ENCODE results near the gene GSPT2.
A peak's percentile ranks its signal among the peaks of the same experiment; 100 is the strongest.
"Not testable (repeated sequence)": the region's sequence is repeated elsewhere in the genome, so short reads cannot be mapped to it uniquely, and the experiment has no call there.

The GSPT2 gene

DNA sequence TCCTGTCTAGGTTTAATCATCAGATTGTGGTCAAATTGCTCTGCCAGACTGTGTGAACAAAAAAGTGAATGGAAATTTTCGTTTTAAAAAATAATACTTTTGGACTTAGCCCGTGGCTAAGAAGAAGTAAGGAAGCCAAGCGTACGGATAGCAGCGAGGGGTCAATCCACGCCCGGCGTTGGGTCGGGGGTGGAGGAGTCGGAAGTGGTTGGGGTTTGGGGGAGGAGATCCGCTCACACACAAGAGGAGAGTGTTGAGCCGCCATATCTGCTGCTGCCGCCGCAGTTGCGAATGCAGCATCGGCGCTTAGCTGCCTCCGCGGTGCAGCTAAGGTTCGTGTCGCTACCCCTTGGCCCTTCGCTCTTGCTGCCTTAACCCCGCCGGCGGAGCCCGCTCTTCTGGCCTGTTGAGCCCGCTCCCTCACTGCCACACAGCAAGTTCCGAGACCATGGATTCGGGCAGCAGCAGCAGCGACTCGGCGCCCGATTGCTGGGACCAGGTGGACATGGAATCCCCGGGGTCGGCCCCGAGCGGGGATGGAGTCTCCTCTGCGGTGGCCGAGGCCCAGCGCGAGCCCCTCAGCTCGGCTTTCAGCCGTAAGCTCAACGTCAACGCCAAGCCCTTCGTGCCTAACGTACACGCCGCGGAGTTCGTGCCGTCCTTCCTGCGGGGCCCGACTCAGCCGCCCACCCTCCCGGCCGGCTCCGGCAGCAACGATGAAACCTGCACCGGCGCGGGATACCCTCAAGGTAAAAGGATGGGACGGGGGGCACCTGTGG is at the start of gene GSPT2:
TSS of gene GSPT2 (plus strand) at position 264 of the 779 bp plus-strand sequence. CDS start at position 449, 185 bp downstream.
- DNase-seq (ENCODE audit: low read depth) = peak; percentile 16

DNA sequence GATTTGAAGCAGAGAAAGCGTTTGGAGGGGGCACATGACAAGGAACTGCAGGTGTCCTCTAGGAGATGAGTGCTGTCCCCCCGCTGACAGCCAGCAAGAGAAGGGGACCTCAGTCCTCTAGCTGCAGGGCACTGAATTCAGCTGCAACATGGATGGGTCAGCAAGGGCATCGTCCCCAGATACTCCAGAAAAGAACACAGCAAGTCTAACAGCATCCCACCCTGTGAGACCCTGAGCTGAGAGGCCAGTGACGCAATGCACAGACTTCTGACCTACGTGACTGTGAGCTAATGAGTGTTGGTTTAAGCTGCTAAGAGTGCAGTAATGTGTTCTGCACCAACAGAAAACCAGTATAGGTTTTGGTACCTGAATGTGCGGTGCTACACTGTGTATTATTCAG is 49.0 kb upstream of the GSPT2 start:
- DNase-seq (ENCODE audit: low read depth) = no peak

DNA sequence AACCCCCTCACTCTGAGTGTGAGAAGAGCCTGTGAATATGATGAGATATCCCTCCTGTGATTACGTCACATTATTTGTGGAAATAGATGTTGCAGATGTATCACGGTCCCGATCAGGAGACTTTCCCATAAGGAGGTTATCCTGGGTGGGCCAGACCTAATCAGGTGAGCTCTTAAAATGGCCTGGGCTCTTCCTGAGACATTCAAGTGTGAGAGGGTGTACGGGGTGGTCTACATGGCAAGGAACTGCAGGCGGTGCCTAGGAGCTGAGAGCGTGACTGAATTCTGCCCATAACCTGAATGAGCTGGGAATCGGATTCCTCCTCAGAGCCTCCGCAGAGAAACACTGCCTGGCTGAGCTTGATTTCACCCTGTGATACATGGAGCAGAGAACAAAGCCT is 45.8 kb upstream of the GSPT2 start:
- no peak for DNase-seq (ENCODE audit: low read depth)

DNA sequence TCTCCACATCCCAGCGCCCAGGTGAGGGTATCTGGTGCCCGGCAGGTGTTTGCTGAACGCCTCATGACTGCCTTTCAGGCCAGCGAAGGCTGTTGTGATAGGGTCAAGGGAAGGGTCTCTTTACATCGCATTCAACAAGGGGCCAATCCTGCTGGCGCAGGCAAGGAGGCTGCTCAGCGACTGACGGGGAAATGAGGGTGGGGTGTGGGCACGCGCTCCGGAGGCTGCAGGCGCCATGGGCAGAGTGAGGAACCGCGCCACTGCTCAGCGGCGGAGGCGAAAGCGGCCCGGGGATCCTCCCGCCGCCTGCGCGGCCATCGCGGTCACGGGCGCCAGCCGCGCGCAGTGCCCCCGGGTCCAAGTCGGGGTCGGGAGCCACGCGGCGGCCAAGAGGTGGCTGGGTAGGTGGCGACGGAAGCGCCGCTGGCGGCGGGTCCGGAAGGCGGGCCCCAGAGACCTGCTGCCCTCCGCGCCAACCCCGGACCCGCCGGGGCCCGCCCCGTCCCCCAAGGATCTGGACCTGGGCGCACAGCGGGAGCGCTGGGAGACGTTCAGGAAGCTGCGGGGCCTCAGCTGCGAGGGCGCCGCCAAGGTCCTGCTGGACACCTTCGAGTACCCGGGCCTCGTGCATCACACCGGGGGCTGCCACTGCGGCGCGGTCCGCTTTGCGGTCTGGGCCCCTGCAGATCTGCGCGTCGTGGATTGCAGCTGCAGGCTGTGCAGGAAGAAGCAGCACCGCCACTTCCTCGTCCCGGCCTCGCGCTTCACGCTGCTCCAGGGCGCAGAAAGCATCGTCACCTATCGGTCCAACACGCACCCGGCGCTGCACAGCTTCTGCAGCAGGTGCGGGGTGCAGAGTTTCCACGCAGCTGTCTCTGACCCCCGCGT is 32.7 kb upstream of the GSPT2 start, which contains the start of gene CENPVL1:
TSS of gene CENPVL1 (plus strand) at position 236 of the 888 bp plus-strand sequence. CDS start at position 236, 0 bp downstream.
- not testable (repeated sequence) for DNase-seq (ENCODE audit: low read depth)

DNA sequence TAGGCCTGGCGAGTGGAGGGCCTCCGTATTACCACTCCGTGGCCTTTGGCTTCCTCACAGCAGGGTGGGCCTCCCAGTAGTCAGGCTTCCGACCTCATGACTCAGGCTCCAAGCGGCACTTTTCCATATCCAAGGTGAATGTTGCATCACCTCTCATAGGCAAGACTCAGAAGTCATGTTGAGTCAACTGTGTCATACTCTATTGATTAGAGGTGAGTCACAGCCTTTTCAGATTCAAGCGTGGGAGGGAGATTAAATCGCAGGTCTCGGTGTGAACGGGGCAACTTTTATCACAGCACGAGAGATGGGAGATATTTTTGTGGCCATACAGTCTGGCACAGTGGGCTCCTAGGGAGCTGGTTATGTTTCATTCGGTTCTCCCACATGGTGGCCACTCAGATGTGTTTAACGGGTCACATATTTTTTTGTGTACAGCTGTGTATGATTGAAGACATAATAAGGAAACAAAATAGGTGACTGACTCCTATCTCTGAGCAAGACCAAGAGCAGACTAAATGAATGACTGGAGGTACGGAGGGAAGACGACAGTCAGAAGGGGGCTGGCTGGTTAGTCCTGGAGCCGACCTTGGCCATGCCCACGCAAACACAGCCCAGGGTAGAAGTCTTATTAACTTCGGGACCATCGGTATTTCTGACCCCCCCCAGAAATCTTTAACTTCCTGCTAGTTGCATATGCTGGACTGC is 30.1 kb upstream of the GSPT2 start:
- DNase-seq (ENCODE audit: low read depth) = not testable (repeated sequence)

DNA sequence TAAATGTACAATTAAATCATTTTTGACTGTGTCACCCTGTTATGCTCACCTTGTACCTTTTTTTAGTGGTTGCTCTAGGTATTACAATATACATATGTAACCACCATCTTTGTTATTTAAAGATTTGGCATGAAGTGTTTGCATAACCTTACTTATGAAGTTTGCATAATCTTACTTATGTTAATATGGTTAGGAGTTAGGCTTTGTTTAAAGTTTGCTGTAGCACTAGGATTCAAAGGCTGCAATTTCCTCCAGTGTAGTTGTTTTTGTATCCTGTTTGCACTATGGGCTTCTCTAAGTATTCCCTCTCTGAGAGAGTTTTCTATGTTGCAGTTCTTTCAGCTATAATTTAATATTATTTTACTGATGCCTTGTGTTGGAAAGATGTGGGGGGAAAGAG is 15.0 kb upstream of the GSPT2 start:
- DNase-seq (ENCODE audit: low read depth) = no peak

DNA sequence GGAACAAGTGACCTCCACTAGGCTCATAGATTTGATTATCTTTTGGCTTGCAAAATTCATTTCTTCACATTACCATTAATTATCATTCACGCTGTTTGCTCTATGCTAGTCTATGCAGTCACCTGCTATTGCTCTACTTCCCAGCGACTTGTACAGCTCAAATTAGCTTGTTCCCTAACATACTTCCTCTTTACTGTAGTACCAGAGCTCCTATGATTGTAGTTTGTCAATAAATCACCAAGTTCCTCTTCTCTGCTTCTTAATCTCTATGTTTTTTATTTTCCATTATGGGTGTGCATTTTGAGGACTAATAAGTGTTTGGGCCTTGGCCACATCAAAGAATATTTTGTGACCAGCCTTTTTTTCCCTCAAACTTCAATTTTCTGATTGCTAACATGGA is 6.2 kb upstream of the GSPT2 start:
- no peak for DNase-seq (ENCODE audit: low read depth)

DNA sequence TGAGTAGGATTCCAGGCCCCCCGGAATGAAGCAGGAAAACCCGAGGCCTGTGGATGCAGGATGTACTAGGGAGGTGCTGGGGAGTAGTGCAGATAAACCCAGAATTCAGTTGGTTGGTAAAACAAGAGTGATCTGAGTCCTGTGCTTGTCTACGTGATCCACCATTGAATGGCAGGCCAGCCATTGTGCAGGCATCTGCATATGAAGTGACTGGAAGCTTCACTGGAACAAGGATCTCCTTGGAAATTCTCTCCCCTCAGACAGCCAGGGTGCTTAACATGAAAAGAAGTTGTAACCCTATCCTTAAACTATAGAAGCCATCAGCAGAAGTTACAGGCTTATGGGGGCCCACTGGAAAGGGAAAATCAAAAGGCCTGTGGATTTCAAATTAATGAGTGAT is 656 bp upstream of the GSPT2 start:
- DNase-seq (ENCODE audit: low read depth) = no peak

DNA sequence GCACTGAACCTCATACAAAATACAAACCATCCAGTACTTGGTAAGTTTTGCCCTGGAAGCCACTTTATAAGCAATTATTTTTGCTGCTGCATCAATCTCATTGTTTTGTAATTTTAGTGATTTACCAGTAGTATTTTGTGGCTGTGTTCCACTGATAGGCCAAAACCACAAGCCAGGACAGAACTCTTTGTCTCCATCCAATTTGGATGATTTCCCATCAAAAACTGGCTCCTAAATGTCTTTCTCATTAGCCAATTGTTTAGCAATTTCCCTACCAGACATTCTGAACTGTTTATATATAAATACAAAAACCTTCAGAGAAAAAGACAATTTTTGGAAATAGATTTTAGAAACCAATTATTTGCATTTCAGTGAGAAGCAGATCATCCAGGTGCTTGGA is 4.4 kb downstream of the GSPT2 start:
- no peak for DNase-seq (ENCODE audit: low read depth)

DNA sequence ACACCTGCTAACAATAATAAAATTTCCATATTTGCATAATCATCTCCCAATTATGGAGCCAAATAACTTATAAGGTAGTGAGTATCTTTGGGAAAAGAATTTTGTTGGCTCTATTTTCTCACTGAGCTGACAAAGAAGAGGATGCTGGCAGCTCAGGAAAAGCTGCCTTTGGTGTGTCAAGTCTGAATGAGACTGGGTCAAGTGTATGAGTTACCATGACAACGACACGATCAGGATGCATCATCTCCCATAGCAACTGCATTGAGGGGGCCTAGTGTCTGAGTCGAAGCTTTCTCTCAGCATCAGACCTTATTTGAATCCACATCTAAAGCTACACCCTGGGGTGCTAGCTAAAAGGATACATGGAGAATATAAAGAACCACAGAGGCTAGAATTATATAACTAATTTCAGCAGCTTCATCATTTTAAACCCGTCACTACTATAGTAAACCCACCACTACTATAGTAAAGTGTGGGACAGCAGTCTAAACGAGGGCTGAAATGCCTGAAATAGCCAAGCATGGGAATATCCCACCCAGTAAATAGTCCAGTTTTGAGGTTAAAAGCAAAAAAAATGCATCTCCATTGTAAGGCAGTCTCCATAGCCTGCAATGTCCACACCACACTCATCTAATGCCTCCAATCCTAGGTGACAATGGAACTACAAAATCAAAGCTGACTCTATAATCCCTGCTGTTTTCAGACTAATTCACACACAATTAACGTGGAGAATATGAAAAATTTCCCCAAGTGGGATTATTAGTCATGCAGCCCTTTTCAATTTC is 16.0 kb downstream of the GSPT2 start:
- DNase-seq (ENCODE audit: low read depth) = no peak

DNA sequence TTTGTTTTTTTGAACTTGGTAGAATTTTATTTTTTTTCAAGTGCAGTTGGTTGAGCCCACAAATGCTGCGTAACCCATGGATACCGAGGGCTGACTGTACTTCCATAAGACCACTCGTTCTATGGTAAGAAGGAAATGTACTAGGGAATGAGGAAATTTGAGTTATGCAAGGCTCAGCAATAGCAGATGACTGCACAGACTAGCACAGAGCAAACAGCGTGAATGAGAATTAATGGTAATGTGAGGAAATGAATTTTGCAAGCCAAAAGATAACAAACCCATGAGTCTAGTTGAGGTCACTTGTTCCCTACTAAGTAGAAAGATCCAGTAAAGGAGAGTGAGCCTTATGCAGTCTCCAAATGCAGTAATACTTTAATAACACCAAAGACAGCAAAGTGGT is 17.4 kb downstream of the GSPT2 start:
- DNase-seq (ENCODE audit: low read depth) = no peak

DNA sequence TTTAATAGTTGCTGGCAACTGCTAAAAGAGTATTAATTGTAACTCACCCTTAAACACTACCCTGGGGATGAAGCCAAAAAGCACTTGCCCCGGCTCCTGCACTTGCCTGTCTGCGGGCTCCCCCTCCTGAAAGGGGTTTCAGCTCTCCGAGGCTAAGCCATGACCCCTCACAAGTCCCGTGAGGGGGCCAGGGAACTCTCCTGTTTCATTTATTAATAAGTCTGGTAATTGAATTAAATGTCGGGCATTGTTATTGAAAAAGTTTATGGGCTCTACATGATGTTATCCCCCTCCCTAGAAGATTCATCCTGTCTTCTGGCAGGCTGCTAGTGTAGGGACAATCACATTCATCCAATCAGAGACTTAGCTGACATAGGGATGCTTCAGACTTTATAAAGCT is 23.3 kb downstream of the GSPT2 start:
- no peak for DNase-seq (ENCODE audit: low read depth)

DNA sequence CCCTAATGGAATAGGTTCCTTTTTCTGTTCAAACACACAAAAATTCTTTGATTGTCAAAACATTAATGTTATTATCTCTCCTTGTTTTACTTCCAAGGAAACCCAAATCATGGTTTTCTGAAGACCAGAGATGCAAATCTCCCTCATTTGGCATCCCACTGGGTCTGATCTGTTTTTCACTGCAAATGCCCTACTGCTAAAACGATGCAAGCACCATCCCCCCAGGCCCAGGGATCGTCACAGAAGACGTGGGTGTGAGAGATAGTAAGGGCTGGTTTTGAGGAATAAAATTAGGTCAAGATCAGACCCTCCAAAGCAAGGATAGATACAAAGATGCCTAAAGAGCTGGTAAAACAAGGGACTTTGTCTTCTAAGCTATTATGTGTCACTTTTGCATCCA is 33.6 kb downstream of the GSPT2 start:
- DNase-seq (ENCODE audit: low read depth) = no peak

DNA sequence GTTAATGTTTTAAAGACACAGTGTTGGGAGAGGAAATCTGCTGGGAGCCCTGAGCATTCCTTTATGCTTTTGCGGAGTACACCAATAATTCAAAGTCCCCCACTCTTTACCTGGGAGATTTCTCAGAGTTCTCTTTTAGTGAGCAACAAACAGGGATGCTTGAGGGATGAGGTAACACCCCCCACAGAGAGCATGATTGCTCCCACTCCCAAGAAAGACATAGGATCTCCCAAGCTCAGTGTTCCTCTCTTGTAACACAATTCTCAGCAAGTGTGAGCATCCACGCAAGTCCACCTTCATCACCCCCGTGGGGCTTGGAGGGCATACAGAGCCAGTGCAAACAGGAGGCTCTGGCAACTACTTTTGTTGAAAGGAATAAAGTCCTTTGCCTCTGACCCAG is 36.1 kb downstream of the GSPT2 start:
- DNase-seq (ENCODE audit: low read depth) = no peak

DNA sequence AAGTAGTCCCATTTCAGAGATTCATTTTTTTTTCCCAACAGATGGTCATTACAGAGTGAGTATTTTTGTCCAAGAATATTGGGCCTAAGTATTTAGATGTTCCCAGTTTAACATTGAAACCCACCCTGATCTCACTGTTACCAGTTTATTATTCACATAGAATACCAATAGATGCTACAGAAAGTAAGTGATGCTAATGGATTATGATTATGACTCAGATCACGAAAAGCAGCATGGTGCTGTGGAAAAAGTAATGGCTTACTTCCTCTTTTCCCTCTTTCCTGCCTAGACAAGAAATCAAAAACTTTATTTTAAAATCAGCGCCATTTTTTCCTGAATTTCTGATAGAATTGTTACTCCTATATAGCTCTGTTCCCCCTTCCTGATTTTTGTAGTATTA is 51.9 kb downstream of the GSPT2 start:
- no peak for DNase-seq (ENCODE audit: low read depth)

Measured in activated T-helper 1 cell treated with Interleukin-2 at 50 U/mL for 16 hours (primary cell).